Kidney (tissue), 14 donors: ENCODE data around the gene ZNF846. TPM values are rescaled to one million over a fixed set of nuclear protein-coding genes. Genes with fewer than 3 reads are reported as not detected.
"Not testable (repeated sequence)": the region's sequence is repeated elsewhere in the genome, so short reads cannot be mapped to it uniquely, and the experiment has no call there.

Experiments
- DNase-seq, 5 donors: peaks; one replicate each; pipeline ENCODE4 v3.0.0-alpha.2; 2013 to 2020
- FAIRE-seq: peaks from 2 replicates; lab custom pipeline; 2012; peaks lifted over from hg19 to GRCh38; lab: Jason Lieb, UNC
- H3K27ac ChIP-seq, 2 donors: one replicate each; pipeline ENCODE4 v1.7.0; 2013; ENCODE audit warnings: low read depth in 2 of 2, low read length in 2 of 2, inconsistent platforms in 1 of 2
- H3K27me3 ChIP-seq: one replicate; pipeline ENCODE4 v1.7.1; 2013; ENCODE audit warnings: low read length, inconsistent platforms; ENCODE audit not compliant: control insufficient read depth, insufficient read depth
- H3K36me3 ChIP-seq, 3 donors: one replicate each; pipeline versions ENCODE4 v1.7.0 to v1.7.1; 2013; ENCODE audit warnings: low read length in 3 of 3, control low read depth in 1 of 3, inconsistent platforms in 1 of 3; ENCODE audit not compliant: insufficient read depth in 3 of 3, control insufficient read depth in 2 of 3
- H3K4me1 ChIP-seq, 3 donors: one replicate each; pipeline versions ENCODE4 v1.7.0 to v1.7.1; 2013; ENCODE audit warnings: low read length in 3 of 3, inconsistent platforms in 1 of 3, low read depth in 1 of 3; ENCODE audit not compliant: control insufficient read depth in 2 of 3, insufficient read depth in 2 of 3
- H3K4me3 ChIP-seq, 3 donors: one replicate each; pipeline versions ENCODE4 v1.7.0 to v1.8.1; 2013; ENCODE audit warnings: low read length in 3 of 3, control low read depth in 1 of 3, inconsistent platforms in 1 of 3
- H3K9ac ChIP-seq, 3 donors: one replicate each; pipeline versions ENCODE4 v1.7.0 to v1.7.1; 2013; ENCODE audit warnings: low read length in 3 of 3, control low read depth in 1 of 3, inconsistent platforms in 1 of 3
- H3K9me3 ChIP-seq, 3 donors: one replicate each; pipeline versions ENCODE4 v1.7.0 to v1.7.1; 2013; ENCODE audit warnings: low read length in 3 of 3, control low read depth in 1 of 3, inconsistent platforms in 1 of 3; ENCODE audit not compliant: control insufficient read depth in 2 of 3, insufficient read depth in 1 of 3
- CTCF ChIP-seq: IDR thresholded peaks from 3 replicates; pipeline ENCODE4 v1.5.1; 2012; ENCODE audit warnings: mild to moderate bottlenecking, moderate library complexity, borderline replicate concordance; ENCODE audit not compliant: insufficient read depth; ENCODE audit errors: extremely low read depth
- intact Hi-C: fragments of 100-400 bp; cut with DNase I; formaldehyde crosslinking; loops from one replicate; pipeline ENCODE4 v1.11.1; 2022
- polyA plus RNA-seq: library from polyadenylated mRNA; stranded (reverse); fragments of 350-450 nt; fragmentation: Illumina TruSeq; extraction: RNeasy Lipid Tissue Mini Kit (QIAGEN cat#74804); gene quantifications from one replicate; pipeline ENCODE4 v1.2.3, GENCODE V29; 2014; ENCODE audit warnings: low read depth, low replicate concordance; ENCODE audit not compliant: insufficient read depth
- total RNA-seq: library from RNA; stranded (reverse); fragmentation: NEBNext Ultra II Directional; extraction: Animal tissue kit (Norgen Biotek cat#: 25700); gene quantifications from one replicate; pipeline ENCODE4 v1.2.1, GENCODE V29; 2021
- donor health status: control.
- donor health status: control.
- donor health status: control.
- donor health status: control.
- donor health status: control.
- donor health status: DM: yes; HTN: yes; CAD: no.
- donor health status: Normal renal cell carcinoma (clear cell type).

Gene ZNF846
- total and polyA plus RNA-seq, 2 donors from 2014 or later: 5.8 to 17.7 TPM

GRCh38 chr19:9785367-9786331, 17.1 kb upstream of the ZNF846 start:
- no peak for TF ChIP-seq CTCF
- Histone ChIP-seq H3K36me3 (no peaks in the 10 kb centered on the region), H3K4me1 (peaks cover 0 to 5% (median 3%) of the 10 kb centered on the region in 3 donors), H3K9ac (peak overlapping the region; percentile 60 to 78 (median 65)), H3K27ac (peak overlapping the region; percentile 98), H3K9me3 (no peaks in the 10 kb centered on the region), H3K27me3 (no peaks in the 10 kb centered on the region), H3K4me3 (peak overlapping the region; percentile 68 to 85 (median 72))
- no peak for FAIRE-seq
- DNase-seq: peak; percentile 99 to 100 (median 99)
- intact Hi-C loops: loop anchor here (10.0 kb wide), 1 partner anchor 161 kb away; the partner anchor contains the start of gene ZNF561

- not testable (repeated sequence) for FAIRE-seq, H3K27me3 ChIP-seq, H3K27ac ChIP-seq, H3K36me3 ChIP-seq, H3K4me1 ChIP-seq, DNase-seq, H3K9me3 ChIP-seq
- Histone ChIP-seq H3K4me3 (peak overlapping the region in 2 of 3 donors; percentile 11 to 69), H3K9ac (peak overlapping the region in 1 of 3 donors; percentile 8)
- intact Hi-C loops: loop anchor here (10.0 kb wide), 1 partner anchor 159 kb away; the partner anchor contains the start of gene ZNF561
Observed at GRCh38 chr19:9784163-9784496, 15.6 kb upstream of the ZNF846 start.

- intact Hi-C loops: loop anchor here (10.0 kb wide), 1 partner anchor 158 kb away; the partner anchor contains the start of gene ZNF561
- DNase-seq (no peak), FAIRE-seq (no peak)
- no peak overlapping the region for H3K27ac ChIP-seq
- no peak overlapping the region for H3K4me3 ChIP-seq
- H3K27me3 ChIP-seq: no peaks in the 10 kb centered on the region
- no peaks in the 10 kb centered on the region for H3K36me3 ChIP-seq
- H3K9me3 ChIP-seq: no peaks in the 10 kb centered on the region
- no peak overlapping the region for H3K9ac ChIP-seq
- TF ChIP-seq CTCF: no peak
- peaks cover 0 to 3% (median 3%) of the 10 kb centered on the region in 3 donors for H3K4me1 ChIP-seq
Observed at GRCh38 chr19:9782338-9782737, 13.8 kb upstream of the ZNF846 start.
